ENCODE data around the gene ANKRD22.
"Not testable (repeated sequence)": the region's sequence is repeated elsewhere in the genome, so short reads cannot be mapped to it uniquely, and the experiment has no call there.

ANKRD22 gene

GRCh38 chr10:88877298-88877697 is 25.7 kb upstream of the ANKRD22 start:
- no peak for DNase-seq

GRCh38 chr10:88875081-88875480 is 23.4 kb upstream of the ANKRD22 start:
- DNase-seq: no peak

GRCh38 chr10:88874281-88874680 is 22.6 kb upstream of the ANKRD22 start:
- no peak for DNase-seq

GRCh38 chr10:88873757-88874156 is 22.1 kb upstream of the ANKRD22 start:
- DNase-seq: no peak

GRCh38 chr10:88870089-88870488 is 18.4 kb upstream of the ANKRD22 start:
- no peak for DNase-seq

GRCh38 chr10:88866454-88866853 is 14.8 kb upstream of the ANKRD22 start:
- DNase-seq: no peak

- DNase-seq: no peak
Observed at GRCh38 chr10:88865281-88865876, 13.7 kb upstream of the ANKRD22 start.

GRCh38 chr10:88861036-88861435 is 9.4 kb upstream of the ANKRD22 start:
- no peak for DNase-seq

GRCh38 chr10:88858491-88858890 is 6.8 kb upstream of the ANKRD22 start:
- no peak for DNase-seq

GRCh38 chr10:88857831-88858230 is 6.2 kb upstream of the ANKRD22 start:
- DNase-seq: no peak

- DNase-seq: no peak
Observed at GRCh38 chr10:88854684-88855083, 3.0 kb upstream of the ANKRD22 start.

GRCh38 chr10:88853155-88853881 is 1.7 kb upstream of the ANKRD22 start:
- no peak for DNase-seq

- DNase-seq: no peak
Observed at GRCh38 chr10:88852327-88852726, 683 bp upstream of the ANKRD22 start.

GRCh38 chr10:88850712-88851111 is 932 bp downstream of the ANKRD22 start:
- no peak for DNase-seq

- no peak for DNase-seq
Observed at GRCh38 chr10:88849234-88849633, 2.4 kb downstream of the ANKRD22 start.

GRCh38 chr10:88848499-88848898 is 3.1 kb downstream of the ANKRD22 start:
- DNase-seq: no peak

- DNase-seq: no peak
Observed at GRCh38 chr10:88843171-88843570, 8.5 kb downstream of the ANKRD22 start.

GRCh38 chr10:88841316-88842111 is 10.1 kb downstream of the ANKRD22 start:
- no peak for DNase-seq

GRCh38 chr10:88840881-88841280 is 10.8 kb downstream of the ANKRD22 start:
- DNase-seq: no peak

GRCh38 chr10:88840104-88840503 is 11.5 kb downstream of the ANKRD22 start:
- no peak for DNase-seq

- no peak for DNase-seq
Observed at GRCh38 chr10:88838766-88839350, 12.8 kb downstream of the ANKRD22 start.

GRCh38 chr10:88837632-88838031 is 14.0 kb downstream of the ANKRD22 start:
- not testable (repeated sequence) for DNase-seq

GRCh38 chr10:88835910-88836221 is 15.8 kb downstream of the ANKRD22 start:
- DNase-seq: no peak
